ENCODE results near the gene STX2.

The STX2 gene

GRCh38 chr12:130817804-130818203, 21.2 kb downstream of the STX2 start:
- Mint-ChIP-seq H3K27me3 (ENCODE audit: low read depth) (no peaks in the 10 kb centered on the region), H3K9me3 (no peaks in the 10 kb centered on the region), H3K36me3 (ENCODE audit: low read depth) (peaks cover 29% of the 10 kb centered on the region), H3K4me1 (peaks cover 10% of the 10 kb centered on the region), H3K4me3 (no peak overlapping the region), H3K27ac (no peak overlapping the region)
- TF ChIP-seq, protein P1, sequence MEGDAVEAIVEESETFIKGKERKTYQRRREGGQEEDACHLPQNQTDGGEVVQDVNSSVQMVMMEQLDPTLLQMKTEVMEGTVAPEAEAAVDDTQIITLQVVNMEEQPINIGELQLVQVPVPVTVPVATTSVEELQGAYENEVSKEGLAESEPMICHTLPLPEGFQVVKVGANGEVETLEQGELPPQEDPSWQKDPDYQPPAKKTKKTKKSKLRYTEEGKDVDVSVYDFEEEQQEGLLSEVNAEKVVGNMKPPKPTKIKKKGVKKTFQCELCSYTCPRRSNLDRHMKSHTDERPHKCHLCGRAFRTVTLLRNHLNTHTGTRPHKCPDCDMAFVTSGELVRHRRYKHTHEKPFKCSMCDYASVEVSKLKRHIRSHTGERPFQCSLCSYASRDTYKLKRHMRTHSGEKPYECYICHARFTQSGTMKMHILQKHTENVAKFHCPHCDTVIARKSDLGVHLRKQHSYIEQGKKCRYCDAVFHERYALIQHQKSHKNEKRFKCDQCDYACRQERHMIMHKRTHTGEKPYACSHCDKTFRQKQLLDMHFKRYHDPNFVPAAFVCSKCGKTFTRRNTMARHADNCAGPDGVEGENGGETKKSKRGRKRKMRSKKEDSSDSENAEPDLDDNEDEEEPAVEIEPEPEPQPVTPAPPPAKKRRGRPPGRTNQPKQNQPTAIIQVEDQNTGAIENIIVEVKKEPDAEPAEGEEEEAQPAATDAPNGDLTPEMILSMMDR (IDR thresholded peaks at IDR 0.05; ENCODE audit: unreplicated experiment in 3 of 3): no peak

DNA sequence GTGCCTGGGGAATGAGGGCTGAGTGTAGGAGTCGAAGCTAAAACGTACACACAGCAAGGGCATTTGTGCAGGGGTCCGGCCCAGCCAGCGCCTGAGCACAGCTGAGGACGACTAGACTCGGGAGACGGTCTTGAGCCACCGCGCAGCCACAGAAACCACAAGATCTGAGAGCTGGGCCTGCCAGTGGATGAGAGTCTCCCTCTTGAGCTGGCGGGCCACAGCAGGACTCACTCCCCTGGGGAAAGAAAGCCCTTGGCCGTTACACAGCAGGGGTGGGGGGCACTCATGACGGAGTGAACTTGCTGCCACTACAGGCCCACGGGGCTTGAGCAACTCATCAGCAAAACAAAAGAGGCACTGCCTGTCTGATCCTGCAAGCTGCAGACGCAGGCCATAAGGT, 23.0 kb downstream of the STX2 start:
- H3K4me1 Mint-ChIP-seq: peaks cover 10% of the 10 kb centered on the region
- H3K27ac Mint-ChIP-seq: no peak overlapping the region
- H3K36me3 Mint-ChIP-seq (ENCODE audit: low read depth): peaks cover 32% of the 10 kb centered on the region
- H3K9me3 Mint-ChIP-seq: no peaks in the 10 kb centered on the region
- TF ChIP-seq, protein P1 (IDR thresholded peaks at IDR 0.05; ENCODE audit: unreplicated experiment in 3 of 3): no peak
- H3K27me3 Mint-ChIP-seq (ENCODE audit: low read depth): no peaks in the 10 kb centered on the region
- H3K4me3 Mint-ChIP-seq: no peak overlapping the region

DNA sequence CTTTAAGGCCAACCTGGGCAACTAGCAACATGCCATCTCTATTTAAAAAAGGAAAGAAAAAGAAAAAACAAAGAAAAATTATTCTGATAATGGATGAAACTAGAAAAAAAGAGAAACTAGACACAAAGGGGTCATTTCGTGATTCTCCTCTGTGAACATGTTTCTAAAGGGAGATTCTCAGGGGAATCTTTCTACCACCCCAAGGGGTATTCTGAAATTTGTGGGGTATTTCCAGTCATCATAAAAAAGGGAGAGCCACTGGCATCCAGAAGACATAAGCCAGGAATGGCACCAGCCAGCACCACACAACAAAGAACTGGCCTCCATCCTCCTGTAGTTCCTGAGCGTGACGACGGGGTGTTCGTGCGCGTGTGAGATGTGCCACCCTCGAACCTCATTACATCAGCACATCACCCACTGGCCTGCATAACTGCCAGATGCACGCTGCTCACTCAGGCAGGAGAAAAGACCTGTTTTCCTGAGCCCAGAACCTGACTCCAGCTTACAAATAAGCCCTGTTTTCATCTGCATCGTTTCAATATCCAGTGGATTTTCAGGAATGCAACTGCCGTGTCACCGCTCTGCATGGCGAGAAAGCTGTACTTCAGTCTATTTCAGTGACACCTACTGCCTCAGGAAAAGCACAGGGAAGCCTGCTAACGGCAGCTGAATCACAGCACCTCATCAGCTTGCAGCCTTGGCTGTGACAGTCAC, 23.9 kb downstream of the STX2 start:
- peaks cover 10% of the 10 kb centered on the region for H3K4me1 Mint-ChIP-seq
- no peak overlapping the region for H3K4me3 Mint-ChIP-seq
- H3K9me3 Mint-ChIP-seq: no peaks in the 10 kb centered on the region
- H3K27ac Mint-ChIP-seq: peak overlapping the region in 1 of 3 experiments; percentile 26
- TF ChIP-seq, protein P1 (IDR thresholded peaks at IDR 0.05; ENCODE audit: unreplicated experiment in 3 of 3): no peak
- H3K27me3 Mint-ChIP-seq (ENCODE audit: low read depth): no peaks in the 10 kb centered on the region
- peaks cover 26% of the 10 kb centered on the region for H3K36me3 Mint-ChIP-seq (ENCODE audit: low read depth)

- Mint-ChIP-seq H3K27me3 (ENCODE audit: low read depth) (no peaks in the 10 kb centered on the region), H3K36me3 (ENCODE audit: low read depth) (peaks cover 27% of the 10 kb centered on the region), H3K9me3 (no peaks in the 10 kb centered on the region), H3K4me3 (no peak overlapping the region), H3K27ac (no peak overlapping the region), H3K4me1 (peaks cover 10% of the 10 kb centered on the region)
- TF ChIP-seq, protein P1 (IDR thresholded peaks at IDR 0.05; ENCODE audit: unreplicated experiment in 3 of 3): no peak
Observed at GRCh38 chr12:130813949-130814348, 25.1 kb downstream of the STX2 start.

DNA sequence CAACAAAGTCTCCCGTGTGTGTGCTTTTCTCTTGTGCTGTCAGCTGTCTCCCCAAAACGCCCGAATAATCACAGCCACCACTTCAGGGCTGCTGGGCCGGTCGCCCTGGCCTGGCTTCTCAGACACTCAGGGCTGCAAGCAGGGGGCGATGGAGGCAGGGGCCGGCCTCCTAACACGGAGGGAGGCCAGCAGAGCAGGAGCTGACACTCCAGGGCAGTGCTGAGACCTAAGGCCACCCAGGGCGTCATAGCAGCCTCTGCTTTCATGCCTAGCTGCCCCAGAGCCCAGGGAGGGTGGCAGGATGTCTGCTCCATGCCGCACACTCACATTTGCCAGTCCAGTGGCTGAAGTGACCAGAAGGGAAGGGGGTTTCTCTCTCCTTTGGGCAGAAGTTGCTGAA, 25.6 kb downstream of the STX2 start:
- Mint-ChIP-seq H3K27ac (no peak overlapping the region), H3K36me3 (ENCODE audit: low read depth) (peaks cover 28% of the 10 kb centered on the region), H3K9me3 (no peaks in the 10 kb centered on the region), H3K27me3 (ENCODE audit: low read depth) (no peaks in the 10 kb centered on the region), H3K4me3 (no peak overlapping the region), H3K4me1 (peaks cover 10% of the 10 kb centered on the region)
- TF ChIP-seq, protein P1 (IDR thresholded peaks at IDR 0.05; ENCODE audit: unreplicated experiment in 3 of 3): no peak

- Mint-ChIP-seq H3K27me3 (ENCODE audit: low read depth) (no peaks in the 10 kb centered on the region), H3K4me3 (no peak overlapping the region), H3K27ac (no peak overlapping the region), H3K4me1 (no peaks in the 10 kb centered on the region), H3K9me3 (no peaks in the 10 kb centered on the region), H3K36me3 (ENCODE audit: low read depth) (peaks cover 55% of the 10 kb centered on the region)
- TF ChIP-seq, protein P1 (IDR thresholded peaks at IDR 0.05; ENCODE audit: unreplicated experiment in 3 of 3): no peak
Observed at GRCh38 chr12:130809791-130810190, 29.3 kb downstream of the STX2 start.
